NCI-H2029 (cell line): ENCODE data around the gene POFUT2.
A peak's percentile ranks its signal among the peaks of the same experiment; 100 is the strongest.

Experiments used
- DNase-seq: peaks from one replicate; lab custom pipeline; 2025; lab: John Stamatoyannopoulos, UW

Gene POFUT2

GRCh38 chr21:45282283-45283034 lies 5.2 kb downstream of the POFUT2 start:
- DNase-seq, result no peak

- DNase-seq, result no peak
Observed at GRCh38 chr21:45281411-45282282, 6.0 kb downstream of the POFUT2 start.

- DNase-seq, result no peak
Observed at GRCh38 chr21:45280969-45281368, 6.7 kb downstream of the POFUT2 start.

GRCh38 chr21:45280178-45280821 lies 7.4 kb downstream of the POFUT2 start:
- no peak for DNase-seq

- no peak for DNase-seq
Observed at GRCh38 chr21:45279446-45280177, 8.1 kb downstream of the POFUT2 start.

- no peak for DNase-seq
Observed at GRCh38 chr21:45278156-45278911, 9.4 kb downstream of the POFUT2 start.

GRCh38 chr21:45277101-45278045 lies 10.3 kb downstream of the POFUT2 start:
- DNase-seq, result no peak

- no peak for DNase-seq
Observed at GRCh38 chr21:45276596-45276995, 11.1 kb downstream of the POFUT2 start.

GRCh38 chr21:45270306-45270821 lies 17.3 kb downstream of the POFUT2 start:
- DNase-seq, result no peak

- DNase-seq, result no peak
Observed at GRCh38 chr21:45269861-45270260, 17.8 kb downstream of the POFUT2 start.

GRCh38 chr21:45267390-45267760 lies 20.3 kb downstream of the POFUT2 start:
- no peak for DNase-seq

- no peak for DNase-seq
Observed at GRCh38 chr21:45266518-45267389, 20.9 kb downstream of the POFUT2 start.

- DNase-seq, result no peak
Observed at GRCh38 chr21:45265721-45266517, 21.8 kb downstream of the POFUT2 start.

- no peak for DNase-seq
Observed at GRCh38 chr21:45264912-45265515, 22.7 kb downstream of the POFUT2 start.

- no peak for DNase-seq
Observed at GRCh38 chr21:45264146-45264911, 23.4 kb downstream of the POFUT2 start.

GRCh38 chr21:45263534-45263933 lies 24.2 kb downstream of the POFUT2 start:
- DNase-seq, result no peak

- peak; percentile 70 for DNase-seq
Observed at GRCh38 chr21:45262616-45263015, 25.1 kb downstream of the POFUT2 start.
